Panc1 (cell line): Measurements from ENCODE around the gene GMPPA. TPM values are rescaled to one million over a fixed set of nuclear protein-coding genes. Genes with fewer than 3 reads are reported as not detected.

Source experiments
- ATAC-seq: fragments of 200-7000 bp; cut with Tn5 transposase; 2 replicates; pipeline ENCODE4 v1.9.1; 2020; ENCODE audit warnings: mild to moderate bottlenecking, moderate library complexity
- BruUV-seq: library from RNA; stranded (reverse); fragments of 400-500 nt; replicated peaks from 2 replicates; lab custom pipeline; 2021; lab: Mats Ljungman, UMichigan
- CTCF ChIA-PET: fragments of 300-600 bp; sonication (Branson Sonifier 250); formaldehyde crosslinking; loops from one replicate; lab custom pipeline; 2022; ENCODE audit warnings: antibody characterized with exemption; lab: Charles Lee
- POLR2A ChIA-PET: fragments of 300-600 bp; sonication (Branson Sonifier 250); formaldehyde crosslinking; loops from one replicate; lab custom pipeline; 2022; ENCODE audit warnings: antibody characterized with exemption; lab: Charles Lee
- DNase-seq: peaks from one replicate; pipeline ENCODE4 v3.0.0-alpha.2; 2010; ENCODE audit warnings: low read depth, low spot score
- H3K27ac ChIP-seq: 2 replicates; pipeline ENCODE4 v1.5.1; 2011; ENCODE audit warnings: mild to moderate bottlenecking, low read length, inconsistent platforms
- H3K27me3 ChIP-seq: fragments of 200-500 bp; sonication (Bioruptor generic); 2 replicates; pipeline ENCODE4 v1.6.0; 2014; ENCODE audit warnings: low read length, inconsistent platforms; ENCODE audit not compliant: control insufficient read depth, insufficient read depth
- H3K36me3 ChIP-seq: fragments of 200-500 bp; sonication (Bioruptor generic); 2 replicates; pipeline ENCODE4 v1.5.1; 2014; ENCODE audit warnings: inconsistent platforms, mild to moderate bottlenecking, low read length, moderate library complexity; ENCODE audit not compliant: control insufficient read depth, insufficient read depth
- H3K4me1 ChIP-seq: 2 replicates; pipeline ENCODE4 v1.5.1; 2011; ENCODE audit warnings: inconsistent platforms, mild to moderate bottlenecking, low read length, moderate library complexity; ENCODE audit not compliant: control insufficient read depth, insufficient read depth
- H3K4me3 ChIP-seq, 2 experiments: 2 replicates each; pipeline ENCODE4 v1.5.1; 2011 to 2012; ENCODE audit warnings: low read depth in 2 of 2, low read length in 2 of 2, mild to moderate bottlenecking in 2 of 2, inconsistent platforms in 1 of 2, moderate library complexity in 1 of 2
- H3K9me3 ChIP-seq: fragments of 200-500 bp; sonication (Bioruptor generic); 2 replicates; pipeline ENCODE4 v1.5.1; 2014; ENCODE audit warnings: low read depth, mild to moderate bottlenecking, inconsistent platforms, low read length, moderate library complexity; ENCODE audit not compliant: control insufficient read depth, insufficient read depth
- POLR2AphosphoS5 ChIP-seq: IDR thresholded peaks from 2 replicates; pipeline ENCODE4 v1.6.1; 2012; ENCODE audit warnings: mild to moderate bottlenecking, low read depth, low read length, moderate library complexity
- SIN3A ChIP-seq: IDR thresholded peaks from 2 replicates; pipeline ENCODE4 v1.6.1; 2012; ENCODE audit warnings: low read depth, mild to moderate bottlenecking, low read length, moderate library complexity, borderline replicate concordance; ENCODE audit not compliant: insufficient read depth
- TCF7L2 ChIP-seq: IDR thresholded peaks from 2 replicates; pipeline ENCODE4 v1.6.1; 2011; ENCODE audit warnings: mild to moderate bottlenecking, low read depth, low read length, inconsistent platforms
- in situ Hi-C: cut with HindIII; loops from 2 replicates; pipeline ENCODE4 v1.10.0; 2016; ENCODE audit warnings: low sequenced_read_pairs, low pct_unique_long_range_greater_than_20kb
- intact Hi-C: fragments of 100-400 bp; cut with micrococcal nuclease; formaldehyde crosslinking; loops from one replicate; pipeline ENCODE4 v1.10.0; 2022; ENCODE audit not compliant: unreplicated experiment
- total RNA-seq: library from RNA; stranded (reverse); gene quantifications from one replicate; pipeline ENCODE4 v1.2.1, GENCODE V29; 2021; ENCODE audit not compliant: unreplicated experiment
- TF ChIP-seq, protein P1 (sequence below): fragments of 450-650 bp; IDR thresholded peaks from 2 replicates; pipeline ENCODE4 v1.5.1; 2017; ENCODE audit warnings: mild to moderate bottlenecking
- TF ChIP-seq, protein P2 (sequence below), 2 experiments: IDR thresholded peaks; 2 replicates each; pipeline ENCODE4 v1.6.1; 2011 to 2012; ENCODE audit warnings: low read depth in 2 of 2, control low read depth in 1 of 2, low read length in 1 of 2, mild to moderate bottlenecking in 1 of 2, moderate library complexity in 1 of 2; ENCODE audit not compliant: insufficient read depth in 1 of 2

Gene GMPPA
- total RNA-seq, 1 experiment from 2014 or later = 66.2 TPM

DNA sequence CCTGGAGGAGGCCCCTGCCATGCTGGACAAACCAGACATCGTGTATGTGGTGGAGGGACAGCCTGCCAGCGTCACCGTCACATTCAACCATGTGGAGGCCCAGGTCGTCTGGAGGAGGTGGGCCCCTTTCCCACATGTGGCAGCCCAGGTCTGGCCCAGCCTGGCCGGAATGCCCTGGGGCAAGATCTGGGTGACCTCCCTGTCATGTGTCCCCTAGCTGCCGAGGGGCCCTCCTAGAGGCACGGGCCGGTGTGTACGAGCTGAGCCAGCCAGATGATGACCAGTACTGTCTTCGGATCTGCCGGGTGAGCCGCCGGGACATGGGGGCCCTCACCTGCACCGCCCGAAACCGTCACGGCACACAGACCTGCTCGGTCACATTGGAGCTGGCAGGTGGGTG is 25.2 kb upstream of the GMPPA start:
- no TSS peak for BruUV-seq
- no peaks in the 10 kb centered on the region; the same call in 1 of the 2 replicates for H3K4me1 ChIP-seq
- no peak overlapping the region for H3K4me3 ChIP-seq
- ChIA-PET CTCF (interaction anchor here (0.5 kb wide), 1 partner anchor 48 kb away, joined by 3 read pairs; no protein-coding TSS in a partner anchor), POLR2A (interaction anchor here (0.7 kb wide), 1 partner anchor 176 kb away, joined by 9 read pairs; no protein-coding TSS in a partner anchor)
- no peak overlapping the region for H3K27ac ChIP-seq
- no peak for DNase-seq
- intact Hi-C loops = no loop called here
- no peaks in the 10 kb centered on the region for H3K36me3 ChIP-seq
- in situ Hi-C loops = no loop called here
- TF ChIP-seq POLR2AphosphoS5 = no peak
- no peak for TF ChIP-seq TCF7L2
- TF ChIP-seq, protein P1, sequence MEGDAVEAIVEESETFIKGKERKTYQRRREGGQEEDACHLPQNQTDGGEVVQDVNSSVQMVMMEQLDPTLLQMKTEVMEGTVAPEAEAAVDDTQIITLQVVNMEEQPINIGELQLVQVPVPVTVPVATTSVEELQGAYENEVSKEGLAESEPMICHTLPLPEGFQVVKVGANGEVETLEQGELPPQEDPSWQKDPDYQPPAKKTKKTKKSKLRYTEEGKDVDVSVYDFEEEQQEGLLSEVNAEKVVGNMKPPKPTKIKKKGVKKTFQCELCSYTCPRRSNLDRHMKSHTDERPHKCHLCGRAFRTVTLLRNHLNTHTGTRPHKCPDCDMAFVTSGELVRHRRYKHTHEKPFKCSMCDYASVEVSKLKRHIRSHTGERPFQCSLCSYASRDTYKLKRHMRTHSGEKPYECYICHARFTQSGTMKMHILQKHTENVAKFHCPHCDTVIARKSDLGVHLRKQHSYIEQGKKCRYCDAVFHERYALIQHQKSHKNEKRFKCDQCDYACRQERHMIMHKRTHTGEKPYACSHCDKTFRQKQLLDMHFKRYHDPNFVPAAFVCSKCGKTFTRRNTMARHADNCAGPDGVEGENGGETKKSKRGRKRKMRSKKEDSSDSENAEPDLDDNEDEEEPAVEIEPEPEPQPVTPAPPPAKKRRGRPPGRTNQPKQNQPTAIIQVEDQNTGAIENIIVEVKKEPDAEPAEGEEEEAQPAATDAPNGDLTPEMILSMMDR = no peak
- TF ChIP-seq SIN3A = no peak
- TF ChIP-seq, protein P2, sequence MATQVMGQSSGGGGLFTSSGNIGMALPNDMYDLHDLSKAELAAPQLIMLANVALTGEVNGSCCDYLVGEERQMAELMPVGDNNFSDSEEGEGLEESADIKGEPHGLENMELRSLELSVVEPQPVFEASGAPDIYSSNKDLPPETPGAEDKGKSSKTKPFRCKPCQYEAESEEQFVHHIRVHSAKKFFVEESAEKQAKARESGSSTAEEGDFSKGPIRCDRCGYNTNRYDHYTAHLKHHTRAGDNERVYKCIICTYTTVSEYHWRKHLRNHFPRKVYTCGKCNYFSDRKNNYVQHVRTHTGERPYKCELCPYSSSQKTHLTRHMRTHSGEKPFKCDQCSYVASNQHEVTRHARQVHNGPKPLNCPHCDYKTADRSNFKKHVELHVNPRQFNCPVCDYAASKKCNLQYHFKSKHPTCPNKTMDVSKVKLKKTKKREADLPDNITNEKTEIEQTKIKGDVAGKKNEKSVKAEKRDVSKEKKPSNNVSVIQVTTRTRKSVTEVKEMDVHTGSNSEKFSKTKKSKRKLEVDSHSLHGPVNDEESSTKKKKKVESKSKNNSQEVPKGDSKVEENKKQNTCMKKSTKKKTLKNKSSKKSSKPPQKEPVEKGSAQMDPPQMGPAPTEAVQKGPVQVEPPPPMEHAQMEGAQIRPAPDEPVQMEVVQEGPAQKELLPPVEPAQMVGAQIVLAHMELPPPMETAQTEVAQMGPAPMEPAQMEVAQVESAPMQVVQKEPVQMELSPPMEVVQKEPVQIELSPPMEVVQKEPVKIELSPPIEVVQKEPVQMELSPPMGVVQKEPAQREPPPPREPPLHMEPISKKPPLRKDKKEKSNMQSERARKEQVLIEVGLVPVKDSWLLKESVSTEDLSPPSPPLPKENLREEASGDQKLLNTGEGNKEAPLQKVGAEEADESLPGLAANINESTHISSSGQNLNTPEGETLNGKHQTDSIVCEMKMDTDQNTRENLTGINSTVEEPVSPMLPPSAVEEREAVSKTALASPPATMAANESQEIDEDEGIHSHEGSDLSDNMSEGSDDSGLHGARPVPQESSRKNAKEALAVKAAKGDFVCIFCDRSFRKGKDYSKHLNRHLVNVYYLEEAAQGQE (IDR thresholded peaks at IDR 0.05; ENCODE audit: insufficient read depth in 1 of 2, low read depth in 2 of 2, low read length in 1 of 2) = no peak
- H3K27me3 ChIP-seq = no peaks in the 10 kb centered on the region
- no peak for ATAC-seq
- H3K9me3 ChIP-seq = no peaks in the 10 kb centered on the region

DNA sequence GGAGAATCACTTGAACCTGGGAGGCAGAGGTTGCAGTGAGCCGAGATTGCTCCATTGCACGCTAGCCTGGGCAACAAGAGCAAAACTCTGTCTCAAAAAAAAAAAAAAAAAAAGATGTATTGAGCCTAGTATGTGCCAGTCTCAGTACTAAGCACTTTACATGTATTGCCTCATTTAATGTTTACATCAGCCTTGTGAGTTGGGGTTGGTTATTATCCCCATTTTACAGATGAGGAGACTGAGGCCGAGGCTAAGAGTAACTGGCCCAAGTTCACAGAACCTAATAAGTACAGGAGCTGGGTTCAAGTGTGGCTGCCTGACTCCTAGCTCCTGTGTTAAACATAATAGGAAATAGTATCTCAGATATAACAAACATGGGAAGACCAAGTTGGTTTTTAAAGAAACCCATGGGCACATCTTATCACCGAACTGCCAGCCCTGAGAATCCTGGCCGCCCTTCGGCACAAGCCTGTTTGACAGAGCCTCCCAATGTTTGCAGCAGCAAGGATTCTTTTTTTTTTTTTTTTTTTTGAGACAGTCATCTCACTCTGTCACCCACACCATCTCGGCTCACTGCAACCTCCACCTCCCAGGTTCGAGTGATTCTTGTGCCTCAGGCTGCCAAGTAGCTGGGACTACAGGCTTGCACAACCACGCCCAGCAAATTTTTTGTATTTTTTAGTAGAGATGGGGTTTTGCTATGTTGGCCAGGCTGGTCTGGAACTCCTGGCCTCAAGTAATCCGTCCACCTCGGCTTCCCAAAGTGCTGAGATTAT is 24.2 kb upstream of the GMPPA start:
- ChIA-PET CTCF (interaction anchor here (0.6 to 0.7 kb wide), 3 partner anchors 53 to 233 kb away, joined by 3 to 12 read pairs (median 7); no protein-coding TSS in a partner anchor), POLR2A (interaction anchor here (0.7 kb wide), 1 partner anchor 177 kb away, joined by 9 read pairs; no protein-coding TSS in a partner anchor)
- Histone ChIP-seq H3K36me3 (no peaks in the 10 kb centered on the region), H3K4me3 (no peak overlapping the region), H3K9me3 (no peaks in the 10 kb centered on the region), H3K27ac (no peak overlapping the region), H3K27me3 (no peaks in the 10 kb centered on the region), H3K4me1 (no peaks in the 10 kb centered on the region; the same call in 1 of the 2 replicates)
- ATAC-seq (no peak), DNase-seq (no peak)
- in situ Hi-C loops (no loop called here), intact Hi-C loops (loop anchor here (5.0 kb wide), 1 partner anchor 53 kb away; no protein-coding TSS in a partner anchor)
- TF ChIP-seq TCF7L2 = no peak
- TF ChIP-seq SIN3A = no peak
- TF ChIP-seq, protein P1 = no peak
- TF ChIP-seq POLR2AphosphoS5 = no peak
- TF ChIP-seq, protein P2 (IDR thresholded peaks at IDR 0.05; ENCODE audit: insufficient read depth in 1 of 2, low read depth in 2 of 2, low read length in 1 of 2) = no peak
- no TSS peak for BruUV-seq
